HepG2 (cell line): ENCODE measurements around the gene CCT5. TPM values are rescaled to one million over a fixed set of nuclear protein-coding genes. Genes with fewer than 3 reads are reported as not detected.

Experiments used
- BORCS8-MEF2B ChIP-seq: sonication (generic); formaldehyde crosslinking; IDR thresholded peaks from 2 replicates; pipeline ENCODE4 v1.8.0; 2022; ENCODE audit warnings: mild to moderate bottlenecking, missing genetic modification reagents
- FOXP1 ChIP-seq, 2 experiments: fragments of 450-650 bp in 1 of 2; IDR thresholded peaks; 2 replicates each; pipeline ENCODE4 v1.6.1; 2017 to 2018; ENCODE audit warnings: antibody characterized with exemption in 1 of 2
- HIC2 ChIP-seq: sonication (generic); formaldehyde crosslinking; IDR thresholded peaks from 2 replicates; pipeline ENCODE4 v1.9.0; 2022; ENCODE audit warnings: low read depth, missing genetic modification reagents
- HOXA3 ChIP-seq: sonication (generic); formaldehyde crosslinking; IDR thresholded peaks from 2 replicates; pipeline ENCODE4 v1.5.0; 2020; ENCODE audit warnings: missing genetic modification reagents
- IRF1 ChIP-seq: sonication (generic); formaldehyde crosslinking; IDR thresholded peaks from 2 replicates; pipeline ENCODE4 v1.4.0; 2020; ENCODE audit warnings: low read depth, mild to moderate bottlenecking, missing genetic modification reagents
- TBP ChIP-seq: sonication (generic); formaldehyde crosslinking; IDR thresholded peaks from 2 replicates; pipeline ENCODE4 v1.5.0; 2020; ENCODE audit warnings: missing genetic modification reagents
- TEAD3 ChIP-seq: optimal IDR thresholded peaks from 2 replicates; pipeline ENCODE3; 2016; ENCODE audit warnings: borderline replicate concordance
- TMF1 ChIP-seq: sonication (generic); formaldehyde crosslinking; IDR thresholded peaks from 2 replicates; pipeline ENCODE4 v1.8.1; 2022; ENCODE audit warnings: low read depth, missing genetic modification reagents
- ZBTB37 ChIP-seq: sonication (generic); formaldehyde crosslinking; IDR thresholded peaks from 2 replicates; pipeline ENCODE4 v1.4.0; 2020; ENCODE audit warnings: mild to moderate bottlenecking, missing genetic modification reagents
- ZFP62 ChIP-seq: sonication (generic); formaldehyde crosslinking; IDR thresholded peaks from 2 replicates; pipeline ENCODE4 v1.4.0; 2020; ENCODE audit warnings: missing genetic modification reagents
- ZIK1 ChIP-seq: sonication (generic); formaldehyde crosslinking; IDR thresholded peaks from 2 replicates; pipeline ENCODE4 v1.5.0; 2020; ENCODE audit warnings: mild to moderate bottlenecking, low read depth, missing genetic modification reagents, borderline replicate concordance
- ZMYM3 ChIP-seq: sonication (generic); formaldehyde crosslinking; IDR thresholded peaks from 2 replicates; pipeline ENCODE4 v1.5.1; 2020; ENCODE audit warnings: mild to moderate bottlenecking, missing genetic modification reagents
- ZNF574 ChIP-seq: sonication (generic); formaldehyde crosslinking; IDR thresholded peaks from 2 replicates; pipeline ENCODE4 v1.4.0; 2020; ENCODE audit warnings: missing genetic modification reagents
- ZUFSP ChIP-seq: sonication (generic); formaldehyde crosslinking; IDR thresholded peaks from 2 replicates; pipeline ENCODE4 v1.9.0; 2021; ENCODE audit warnings: missing genetic modification reagents, mild to moderate bottlenecking, borderline replicate concordance
- polyA plus RNA-seq, 8 experiments: library from polyadenylated mRNA; depleted of rRNA in 3 of 8; stranded (reverse) in 7 of 8; unstranded in 1 of 8; fragments of >200 nt; fragmentation: Illumina TruSeq in 4 of 8; extraction: Trizol in 4 of 8; gene quantifications; 2 replicates each; pipeline versions ENCODE4 v1.2.1 to v1.2.3, GENCODE V29; 2011 to 2016; ENCODE audit warnings: low read depth in 4 of 8, missing spikeins in 1 of 8, mixed read lengths in 1 of 8; ENCODE audit not compliant: insufficient read depth in 1 of 8
- total RNA-seq, 5 experiments: library from RNA; depleted of rRNA; stranded (reverse); fragments of >200 nt; fragmentation: Illumina TruSeq; extraction: Trizol; gene quantifications; 2 replicates each; pipeline ENCODE4 v1.2.3, GENCODE V29; 2016; ENCODE audit warnings: low read depth in 1 of 5
- TF ChIP-seq, protein P1 (sequence below): sonication (generic); formaldehyde crosslinking; IDR thresholded peaks from 2 replicates; pipeline ENCODE4 v1.5.1; 2020; ENCODE audit warnings: mild to moderate bottlenecking, missing genetic modification reagents, moderate library complexity

CCT5 gene
- total and polyA plus RNA-seq, 2 of the 13 experiments (the other 11 are each of a cell fraction or from before 2014, with no cell fraction given), result 319 to 708 TPM

DNA sequence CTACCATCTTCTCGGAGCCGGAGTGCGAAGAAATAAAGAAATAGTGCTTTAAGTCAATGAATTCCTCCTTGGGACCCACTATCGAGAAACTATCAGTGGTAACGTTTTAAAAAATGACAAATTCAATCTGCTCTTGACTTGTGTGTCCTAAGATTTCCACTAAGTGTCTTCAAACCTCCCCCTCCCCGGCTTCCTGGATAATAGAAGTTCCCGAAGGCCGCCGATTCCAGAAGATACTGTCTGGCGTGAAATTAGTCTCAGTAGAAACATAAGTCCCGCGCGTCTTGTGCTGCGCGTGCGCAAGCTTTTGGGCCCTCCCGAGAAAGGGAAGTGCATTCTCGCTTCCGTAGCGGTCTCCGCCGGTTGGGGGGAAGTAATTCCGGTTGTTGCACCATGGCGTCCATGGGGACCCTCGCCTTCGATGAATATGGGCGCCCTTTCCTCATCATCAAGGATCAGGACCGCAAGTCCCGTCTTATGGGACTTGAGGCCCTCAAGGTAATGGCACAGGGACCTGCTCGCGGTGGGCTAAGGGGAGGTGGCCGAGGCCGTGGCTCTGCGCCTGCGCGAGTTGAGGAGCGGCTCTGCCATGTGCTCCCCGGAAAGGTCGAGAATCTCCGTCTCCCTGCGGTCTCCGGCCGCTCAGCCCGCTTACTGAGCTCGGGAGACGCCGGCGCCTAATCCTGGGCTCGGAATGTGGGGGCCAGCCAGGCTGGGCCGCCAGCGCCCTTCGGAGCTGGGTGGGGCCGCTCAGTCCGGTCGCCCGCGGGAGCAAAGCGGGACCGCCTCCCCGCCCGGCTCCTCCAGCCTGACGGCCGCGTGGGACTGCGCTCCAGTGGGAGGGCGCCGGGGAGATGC lies at the start of gene CCT5 (continued):
- TF ChIP-seq ZNF574 (CRISPR knock-in tag), result peak; percentile 79; the same call in 1 of the 2 replicates
- TF ChIP-seq, protein P1, sequence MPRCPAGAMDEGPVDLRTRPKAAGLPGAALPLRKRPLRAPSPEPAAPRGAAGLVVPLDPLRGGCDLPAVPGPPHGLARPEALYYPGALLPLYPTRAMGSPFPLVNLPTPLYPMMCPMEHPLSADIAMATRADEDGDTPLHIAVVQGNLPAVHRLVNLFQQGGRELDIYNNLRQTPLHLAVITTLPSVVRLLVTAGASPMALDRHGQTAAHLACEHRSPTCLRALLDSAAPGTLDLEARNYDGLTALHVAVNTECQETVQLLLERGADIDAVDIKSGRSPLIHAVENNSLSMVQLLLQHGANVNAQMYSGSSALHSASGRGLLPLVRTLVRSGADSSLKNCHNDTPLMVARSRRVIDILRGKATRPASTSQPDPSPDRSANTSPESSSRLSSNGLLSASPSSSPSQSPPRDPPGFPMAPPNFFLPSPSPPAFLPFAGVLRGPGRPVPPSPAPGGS (CRISPR knock-in tag), result no peak
- no peak for TF ChIP-seq ZBTB37 (CRISPR knock-in tag)
- no peak for TF ChIP-seq TBP (CRISPR knock-in tag)
- TF ChIP-seq ZUFSP (CRISPR knock-in tag), result no peak
- TF ChIP-seq FOXP1 (IDR thresholded peaks at IDR 0.05), result no peak
- no peak for TF ChIP-seq FOXP1 (CRISPR knock-in tag; IDR thresholded peaks at IDR 0.05)
- peak; percentile 61; the same call in 1 of the 2 replicates for TF ChIP-seq TMF1 (CRISPR knock-in tag)
- peak; percentile 83 for TF ChIP-seq HOXA3 (CRISPR knock-in tag)
- TF ChIP-seq BORCS8-MEF2B (CRISPR knock-in tag), result peak; percentile 73
- TF ChIP-seq HIC2 (CRISPR knock-in tag), result no peak
- no peak for TF ChIP-seq ZFP62 (CRISPR knock-in tag)
- TF ChIP-seq TEAD3 (CRISPR knock-in tag), result peak; percentile 55
- no peak for TF ChIP-seq ZIK1 (CRISPR knock-in tag)
- no peak for TF ChIP-seq IRF1 (CRISPR knock-in tag)
- no peak for TF ChIP-seq ZMYM3 (CRISPR knock-in tag)
